Retinal pigment epithelial cell (primary cell): ENCODE data around the gene ZNF503.

Experiments used
- DNase-seq: peaks from one replicate; pipeline ENCODE4 v3.0.0-alpha.2; 2010; ENCODE audit warnings: low read depth
- H3K4me3 ChIP-seq: 2 replicates; pipeline ENCODE4 v1.5.1; 2011; ENCODE audit warnings: mild to moderate bottlenecking, low read length, control low read depth, moderate library complexity
- CTCF ChIP-seq: conservative IDR thresholded peaks from 2 replicates; pipeline ENCODE4 v1.5.1; 2011; ENCODE audit warnings: low read depth, low read length, control low read depth, inconsistent platforms

Gene ZNF503

GRCh38 chr10:75396631-75397495 lies 4.7 kb downstream of the ZNF503 start:
- no peak for DNase-seq
- no peak for TF ChIP-seq CTCF
- H3K4me3 ChIP-seq: peak overlapping the region; percentile 98

GRCh38 chr10:75395932-75396630 lies 5.5 kb downstream of the ZNF503 start:
- TF ChIP-seq CTCF: no peak
- no peak for DNase-seq
- peak overlapping the region; percentile 98 for H3K4me3 ChIP-seq

- peak; percentile 70 for TF ChIP-seq CTCF
- peak overlapping the region; percentile 98 for H3K4me3 ChIP-seq
Measured at GRCh38 chr10:75395066-75395931, 6.3 kb downstream of the ZNF503 start.

GRCh38 chr10:75394221-75394620 lies 7.3 kb downstream of the ZNF503 start:
- no peak for TF ChIP-seq CTCF
- no peak overlapping the region for H3K4me3 ChIP-seq
- DNase-seq: no peak

More at GRCh38 chr10:75395066-75395931, 6.3 kb downstream of the ZNF503 start:
- DNase-seq: no peak

GRCh38 chr10:75392744-75393143 lies 8.8 kb downstream of the ZNF503 start:
- no peak overlapping the region for H3K4me3 ChIP-seq
- no peak for DNase-seq
- TF ChIP-seq CTCF: no peak

GRCh38 chr10:75392271-75392670 lies 9.3 kb downstream of the ZNF503 start:
- DNase-seq: no peak
- no peak overlapping the region for H3K4me3 ChIP-seq
- no peak for TF ChIP-seq CTCF
